HEK293T (cell line): ENCODE data around the gene CHST11.

ENCODE experiments used
- CTCF ChIA-PET: fragments of 350-600 bp; formaldehyde crosslinking; extraction: SDS; loops from one replicate; lab custom pipeline; 2021; ENCODE audit warnings: antibody characterized with exemption, inconsistent platforms; lab: Yijun Ruan, JAX
- POLR2A ChIA-PET: fragments of 350-600 bp; formaldehyde crosslinking; extraction: SDS; loops from one replicate; lab custom pipeline; 2020; ENCODE audit warnings: antibody characterized with exemption, inconsistent platforms; lab: Yijun Ruan, JAX
- DNase-seq: peaks from one replicate; pipeline ENCODE4 v3.0.0; 2012; ENCODE audit warnings: mixed read lengths; ENCODE audit errors: extremely low spot score
- ARNT ChIP-seq: fragments of 450-650 bp; IDR thresholded peaks from 2 replicates; pipeline ENCODE4 v1.6.1; 2017; ENCODE audit warnings: mild to moderate bottlenecking
- BHLHE40 ChIP-seq: fragments of 450-650 bp; IDR thresholded peaks from 2 replicates; pipeline ENCODE4 v1.6.1; 2016; ENCODE audit warnings: mild to moderate bottlenecking, moderate library complexity, borderline replicate concordance
- CTBP1 ChIP-seq: fragments of 450-650 bp; IDR thresholded peaks from 2 replicates; pipeline ENCODE4 v1.6.1; 2016; ENCODE audit warnings: borderline replicate concordance
- ELF4 ChIP-seq: fragments of 450-650 bp; IDR thresholded peaks from 2 replicates; pipeline ENCODE4 v1.6.1; 2017; ENCODE audit warnings: antibody characterized with exemption
- FOXA1 ChIP-seq: fragments of 450-650 bp; IDR thresholded peaks from 2 replicates; pipeline ENCODE4 v1.6.1; 2016; ENCODE audit warnings: mild to moderate bottlenecking
- FOXK2 ChIP-seq: fragments of 450-650 bp; IDR thresholded peaks from 2 replicates; pipeline ENCODE4 v1.6.1; 2016; ENCODE audit warnings: mild to moderate bottlenecking
- FOXM1 ChIP-seq: fragments of 450-650 bp; IDR thresholded peaks from 2 replicates; pipeline ENCODE4 v1.6.1; 2017; ENCODE audit warnings: mild to moderate bottlenecking, borderline replicate concordance
- HDGF ChIP-seq: fragments of 450-650 bp; IDR thresholded peaks from 2 replicates; pipeline ENCODE4 v1.6.1; 2017; ENCODE audit warnings: antibody characterized with exemption, borderline replicate concordance
- L3MBTL2 ChIP-seq: fragments of 450-650 bp; conservative IDR thresholded peaks from 2 replicates; pipeline ENCODE4 v1.6.1; 2016; ENCODE audit warnings: mild to moderate bottlenecking
- LEF1 ChIP-seq: fragments of 450-650 bp; IDR thresholded peaks from 2 replicates; pipeline ENCODE4 v1.6.1; 2017; ENCODE audit warnings: mild to moderate bottlenecking, borderline replicate concordance
- NFRKB ChIP-seq: fragments of 450-650 bp; IDR thresholded peaks from 2 replicates; pipeline ENCODE4 v1.6.1; 2016; ENCODE audit warnings: mild to moderate bottlenecking, moderate library complexity
- PKNOX1 ChIP-seq: fragments of 450-650 bp; IDR thresholded peaks from 2 replicates; pipeline ENCODE4 v1.6.1; 2016
- SP1 ChIP-seq: fragments of 450-650 bp; IDR thresholded peaks from 2 replicates; pipeline ENCODE4 v1.6.1; 2017
- SUZ12 ChIP-seq: fragments of 450-650 bp; IDR thresholded peaks from 2 replicates; pipeline ENCODE4 v1.6.1; 2016; ENCODE audit warnings: mild to moderate bottlenecking
- TARDBP ChIP-seq: fragments of 450-650 bp; IDR thresholded peaks from 2 replicates; pipeline ENCODE4 v1.6.1; 2016
- ZNF384 ChIP-seq: fragments of 450-650 bp; IDR thresholded peaks from 2 replicates; pipeline ENCODE4 v1.6.1; 2016

CHST11 gene

GRCh38 chr12:104747955-104748354 is 291.2 kb downstream of the CHST11 start:
- DNase-seq, result no peak
- POLR2A ChIA-PET, result no interaction called here
- no peak for TF ChIP-seq FOXK2
- TF ChIP-seq HDGF, result no peak
- no peak for TF ChIP-seq SUZ12
- TF ChIP-seq ARNT, result no peak
- no peak for TF ChIP-seq LEF1
- no peak for TF ChIP-seq FOXA1
- TF ChIP-seq NFRKB, result no peak
- TF ChIP-seq SP1, result no peak
- no peak for TF ChIP-seq FOXM1
- TF ChIP-seq PKNOX1, result no peak
- TF ChIP-seq TARDBP, result no peak
- CTCF ChIA-PET, result no interaction called here

- POLR2A ChIA-PET, result no interaction called here
- CTCF ChIA-PET, result no interaction called here
- TF ChIP-seq FOXK2, result no peak
- TF ChIP-seq ELF4, result no peak
- TF ChIP-seq HDGF, result no peak
- no peak for TF ChIP-seq BHLHE40
- no peak for TF ChIP-seq L3MBTL2
- no peak for TF ChIP-seq NFRKB
- no peak for DNase-seq
Observed at GRCh38 chr12:104748356-104748755, 291.6 kb downstream of the CHST11 start.

GRCh38 chr12:104748790-104749189 is 292.0 kb downstream of the CHST11 start:
- DNase-seq, result no peak
- ChIA-PET POLR2A (no interaction called here), CTCF (no interaction called here)
- TF ChIP-seq ELF4 (no peak), HDGF (no peak), FOXK2 (no peak)

GRCh38 chr12:104749545-104749944 is 292.8 kb downstream of the CHST11 start:
- CTCF ChIA-PET, result no interaction called here
- POLR2A ChIA-PET, result no interaction called here
- TF ChIP-seq PKNOX1 (no peak), SP1 (no peak), LEF1 (no peak), FOXM1 (no peak), ZNF384 (no peak), FOXK2 (no peak), TARDBP (no peak), L3MBTL2 (no peak), SUZ12 (no peak), ARNT (no peak), FOXA1 (no peak), ELF4 (no peak), CTBP1 (no peak), BHLHE40 (no peak), NFRKB (no peak), HDGF (no peak)
- DNase-seq, result no peak

GRCh38 chr12:104750061-104750460 is 293.3 kb downstream of the CHST11 start:
- no peak for TF ChIP-seq BHLHE40
- TF ChIP-seq LEF1, result no peak
- no peak for TF ChIP-seq FOXM1
- no peak for TF ChIP-seq ZNF384
- no peak for TF ChIP-seq FOXK2
- TF ChIP-seq TARDBP, result no peak
- TF ChIP-seq FOXA1, result no peak
- no peak for DNase-seq
- ChIA-PET POLR2A (no interaction called here), CTCF (no interaction called here)

GRCh38 chr12:104751120-104751519 is 294.4 kb downstream of the CHST11 start:
- POLR2A ChIA-PET, result no interaction called here
- TF ChIP-seq LEF1 (no peak), FOXM1 (no peak)
- no peak for DNase-seq
- CTCF ChIA-PET, result no interaction called here

GRCh38 chr12:104751594-104751993 is 294.8 kb downstream of the CHST11 start:
- no peak for DNase-seq
- ChIA-PET POLR2A (no interaction called here), CTCF (no interaction called here)
- TF ChIP-seq ARNT (no peak), FOXM1 (no peak)

GRCh38 chr12:104752016-104752415 is 295.3 kb downstream of the CHST11 start:
- TF ChIP-seq HDGF (no peak), CTBP1 (no peak), ZNF384 (no peak), TARDBP (no peak), NFRKB (no peak), LEF1 (no peak), SUZ12 (no peak), FOXM1 (no peak), BHLHE40 (no peak), FOXK2 (no peak), FOXA1 (no peak), SP1 (no peak), L3MBTL2 (no peak), PKNOX1 (no peak), ARNT (no peak)
- ChIA-PET CTCF (no interaction called here), POLR2A (no interaction called here)
- no peak for DNase-seq
